SH-SY5Y (cell line): Measurements from ENCODE around the gene COX7A2L.
A peak's percentile ranks its signal among the peaks of the same experiment; 100 is the strongest.

Experiments
- GATA2 ChIP-seq: IDR thresholded peaks from 2 replicates; pipeline ENCODE4 v1.6.1; 2011; ENCODE audit warnings: mild to moderate bottlenecking, low read depth, low read length
- GATA3 ChIP-seq: IDR thresholded peaks from 2 replicates; pipeline ENCODE4 v1.6.1; 2011; ENCODE audit warnings: low read depth, mild to moderate bottlenecking, low read length, moderate library complexity

The COX7A2L gene

GRCh38 chr2:42371611-42372473 is 10.8 kb upstream of the COX7A2L start:
- no peak for TF ChIP-seq GATA3
- 0 out of 2 replicates have a peak, but pooled peaks have one; percentile 34 for TF ChIP-seq GATA2

GRCh38 chr2:42369532-42370229 is 8.7 kb upstream of the COX7A2L start:
- TF ChIP-seq GATA2 (no peak), GATA3 (no peak)

GRCh38 chr2:42368817-42369531 is 8.0 kb upstream of the COX7A2L start:
- no peak for TF ChIP-seq GATA3
- no peak for TF ChIP-seq GATA2

- TF ChIP-seq GATA3 (no peak), GATA2 (no peak)
Observed at GRCh38 chr2:42367835-42368234, 6.8 kb upstream of the COX7A2L start.

- TF ChIP-seq GATA2 (no peak), GATA3 (no peak)
Observed at GRCh38 chr2:42366411-42366810, 5.4 kb upstream of the COX7A2L start.

- TF ChIP-seq GATA2 (no peak), GATA3 (no peak)
Observed at GRCh38 chr2:42364658-42365057, 3.6 kb upstream of the COX7A2L start.

GRCh38 chr2:42363413-42363812 is 2.4 kb upstream of the COX7A2L start:
- TF ChIP-seq GATA2, result no peak
- no peak for TF ChIP-seq GATA3

GRCh38 chr2:42361728-42362283 is 789 bp upstream of the COX7A2L start:
- TF ChIP-seq GATA2 (no peak), GATA3 (no peak)

- no peak for TF ChIP-seq GATA3
- no peak for TF ChIP-seq GATA2
Observed at GRCh38 chr2:42360493-42360889, 526 bp downstream of the COX7A2L start.

GRCh38 chr2:42359965-42360483 is 993 bp downstream of the COX7A2L start:
- TF ChIP-seq GATA3 (no peak), GATA2 (no peak; the same call in 1 of the 2 replicates)

GRCh38 chr2:42359304-42359964 is 1.6 kb downstream of the COX7A2L start:
- no peak for TF ChIP-seq GATA3
- 0 out of 2 replicates have a peak, but pooled peaks have one; percentile 41 for TF ChIP-seq GATA2

- TF ChIP-seq GATA3 (no peak), GATA2 (no peak)
Observed at GRCh38 chr2:42353792-42354429, 7.1 kb downstream of the COX7A2L start.

GRCh38 chr2:42351864-42352263 is 9.2 kb downstream of the COX7A2L start:
- TF ChIP-seq GATA2, result no peak
- no peak for TF ChIP-seq GATA3
